Measurements from ENCODE around the gene SDCCAG8.

SDCCAG8 gene

GRCh38 chr1:243311809-243312208 is 56.0 kb downstream of the SDCCAG8 start:
- Mint-ChIP-seq H3K4me3 (no peak overlapping the region), H3K27ac (no peak overlapping the region), H3K27me3 (ENCODE audit: low read depth) (no peaks in the 10 kb centered on the region), H3K4me1 (peaks cover 10% of the 10 kb centered on the region), H3K9me3 (no peaks in the 10 kb centered on the region), H3K36me3 (ENCODE audit: low read depth) (peaks cover 41% of the 10 kb centered on the region)
- no peak for TF ChIP-seq CTCF (IDR thresholded peaks at IDR 0.05; ENCODE audit: unreplicated experiment in 3 of 3)

GRCh38 chr1:243312952-243313634 is 57.3 kb downstream of the SDCCAG8 start:
- H3K4me3 Mint-ChIP-seq, result no peak overlapping the region
- peaks cover 10% of the 10 kb centered on the region for H3K4me1 Mint-ChIP-seq
- H3K36me3 Mint-ChIP-seq (ENCODE audit: low read depth), result peaks cover 43% of the 10 kb centered on the region
- H3K27me3 Mint-ChIP-seq (ENCODE audit: low read depth), result no peaks in the 10 kb centered on the region
- no peak for TF ChIP-seq CTCF (IDR thresholded peaks at IDR 0.05; ENCODE audit: unreplicated experiment in 3 of 3)
- no peak overlapping the region for H3K27ac Mint-ChIP-seq
- no peaks in the 10 kb centered on the region for H3K9me3 Mint-ChIP-seq

GRCh38 chr1:243313635-243314536 is 58.0 kb downstream of the SDCCAG8 start:
- no peak overlapping the region for H3K4me3 Mint-ChIP-seq
- H3K9me3 Mint-ChIP-seq, result no peaks in the 10 kb centered on the region
- H3K27me3 Mint-ChIP-seq (ENCODE audit: low read depth), result no peaks in the 10 kb centered on the region
- H3K4me1 Mint-ChIP-seq, result peaks cover 10% of the 10 kb centered on the region
- no peak for TF ChIP-seq CTCF (IDR thresholded peaks at IDR 0.05; ENCODE audit: unreplicated experiment in 3 of 3)
- peaks cover 46% of the 10 kb centered on the region for H3K36me3 Mint-ChIP-seq (ENCODE audit: low read depth)
- no peak overlapping the region for H3K27ac Mint-ChIP-seq

GRCh38 chr1:243315455-243315854 is 59.6 kb downstream of the SDCCAG8 start:
- Mint-ChIP-seq H3K9me3 (no peaks in the 10 kb centered on the region), H3K4me3 (no peak overlapping the region), H3K4me1 (peaks cover 10% of the 10 kb centered on the region), H3K27me3 (ENCODE audit: low read depth) (no peaks in the 10 kb centered on the region), H3K36me3 (ENCODE audit: low read depth) (peaks cover 49% of the 10 kb centered on the region), H3K27ac (no peak overlapping the region)
- TF ChIP-seq CTCF (IDR thresholded peaks at IDR 0.05; ENCODE audit: unreplicated experiment in 3 of 3), result no peak

- Mint-ChIP-seq H3K27ac (peak overlapping the region in 1 of 3 experiments; percentile 13), H3K4me3 (no peak overlapping the region), H3K4me1 (peaks cover 10% of the 10 kb centered on the region), H3K36me3 (ENCODE audit: low read depth) (peaks cover 50% of the 10 kb centered on the region), H3K9me3 (no peaks in the 10 kb centered on the region), H3K27me3 (ENCODE audit: low read depth) (no peaks in the 10 kb centered on the region)
- no peak for TF ChIP-seq CTCF (IDR thresholded peaks at IDR 0.05; ENCODE audit: unreplicated experiment in 3 of 3)
Observed at GRCh38 chr1:243315893-243316292, 60.1 kb downstream of the SDCCAG8 start.

Measured in nephron (organoid).